Natural killer cell (primary cell): ENCODE results near the gene CDK13. TPM values are rescaled to one million over a fixed set of nuclear protein-coding genes. Genes with fewer than 3 reads are reported as not detected.
A peak's percentile ranks its signal among the peaks of the same experiment; 100 is the strongest.

Source experiments
- ATAC-seq, 3 donors: fragments of 150-1000 bp in 2 of 3; fragments of 200-7000 bp in 1 of 3; cut with Tn5 transposase; 1 replicate in 1 of 3; 2 replicates in 2 of 3; pipeline ENCODE4 v1.10.0; 2021; ENCODE audit warnings: mild to moderate bottlenecking in 2 of 3, moderate library complexity in 2 of 3
- DNase-seq, 2 donors: peaks; one replicate each; pipeline versions ENCODE4 v3.0.0 to v3.0.0-alpha.2; 2013 to 2021; ENCODE audit warnings: mixed read lengths in 1 of 2
- H3K27ac ChIP-seq: one replicate; pipeline ENCODE4 v1.5.1; 2013; ENCODE audit warnings: mild to moderate bottlenecking, low read length
- H3K27me3 ChIP-seq: one replicate; pipeline ENCODE4 v1.6.1; 2013; ENCODE audit warnings: low read length; ENCODE audit not compliant: control insufficient read depth, insufficient read depth
- H3K36me3 ChIP-seq: one replicate; pipeline ENCODE4 v1.6.1; 2013; ENCODE audit warnings: low read length; ENCODE audit not compliant: control insufficient read depth, insufficient read depth
- H3K4me1 ChIP-seq: one replicate; pipeline ENCODE4 v1.6.1; 2013; ENCODE audit warnings: low read length; ENCODE audit not compliant: control insufficient read depth, insufficient read depth
- H3K4me3 ChIP-seq: one replicate; pipeline ENCODE4 v1.5.1; 2013; ENCODE audit warnings: low read length
- H3K9me3 ChIP-seq: one replicate; pipeline ENCODE4 v1.6.1; 2013; ENCODE audit warnings: low read length; ENCODE audit not compliant: control insufficient read depth, insufficient read depth
- H3K27ac Mint-ChIP-seq, 2 donors: one replicate each; pipeline ENCODE4 v1.8.0; 2022; ENCODE audit warnings: mild to moderate bottlenecking in 2 of 2, mixed read lengths in 2 of 2, moderate library complexity in 1 of 2
- H3K27me3 Mint-ChIP-seq, 2 donors: one replicate each; pipeline ENCODE4 v1.8.0; 2022; ENCODE audit warnings: low read depth in 2 of 2, mixed read lengths in 2 of 2
- H3K36me3 Mint-ChIP-seq: one replicate; pipeline ENCODE4 v1.8.0; 2022; ENCODE audit warnings: mixed read lengths
- H3K4me1 Mint-ChIP-seq, 2 donors: one replicate each; pipeline ENCODE4 v1.8.0; 2022; ENCODE audit warnings: mixed read lengths in 2 of 2
- H3K4me3 Mint-ChIP-seq: one replicate; pipeline ENCODE4 v1.8.0; 2022; ENCODE audit warnings: mild to moderate bottlenecking, moderate library complexity, mixed read lengths
- H3K9me3 Mint-ChIP-seq, 2 donors: one replicate each; pipeline ENCODE4 v1.8.0; 2022; ENCODE audit warnings: mixed read lengths in 2 of 2
- CTCF ChIP-seq: fragments of 200-600 bp; IDR thresholded peaks from one replicate; pipeline ENCODE4 v1.8.0; 2022; ENCODE audit warnings: antibody characterized with exemption
- WGBS: methylation state at CpG from one replicate; pipeline ENCODE4 v1.1.7; 2013; ENCODE audit warnings: missing lambda C conversion rate; ENCODE audit not compliant: insufficient coverage; 5-methylcytosine and 5-hydroxymethylcytosine counted together
- intact Hi-C: fragments of 100-400 bp; cut with micrococcal nuclease; formaldehyde crosslinking; loops from one replicate; pipeline ENCODE4 v1.14.2; 2022
- total RNA-seq, 4 donors: library from RNA; stranded (reverse); fragments of 120-200 nt in 1 of 4; gene quantifications; one replicate each; pipeline versions ENCODE4 v1.2.3 to v1.2.4, GENCODE V29; 2013 to 2022

Gene CDK13
- total RNA-seq, 3 donors from 2014 or later (not counting 1 experiment from before 2014, with no cell fraction given) = 149 to 179 (median 163) TPM

DNA sequence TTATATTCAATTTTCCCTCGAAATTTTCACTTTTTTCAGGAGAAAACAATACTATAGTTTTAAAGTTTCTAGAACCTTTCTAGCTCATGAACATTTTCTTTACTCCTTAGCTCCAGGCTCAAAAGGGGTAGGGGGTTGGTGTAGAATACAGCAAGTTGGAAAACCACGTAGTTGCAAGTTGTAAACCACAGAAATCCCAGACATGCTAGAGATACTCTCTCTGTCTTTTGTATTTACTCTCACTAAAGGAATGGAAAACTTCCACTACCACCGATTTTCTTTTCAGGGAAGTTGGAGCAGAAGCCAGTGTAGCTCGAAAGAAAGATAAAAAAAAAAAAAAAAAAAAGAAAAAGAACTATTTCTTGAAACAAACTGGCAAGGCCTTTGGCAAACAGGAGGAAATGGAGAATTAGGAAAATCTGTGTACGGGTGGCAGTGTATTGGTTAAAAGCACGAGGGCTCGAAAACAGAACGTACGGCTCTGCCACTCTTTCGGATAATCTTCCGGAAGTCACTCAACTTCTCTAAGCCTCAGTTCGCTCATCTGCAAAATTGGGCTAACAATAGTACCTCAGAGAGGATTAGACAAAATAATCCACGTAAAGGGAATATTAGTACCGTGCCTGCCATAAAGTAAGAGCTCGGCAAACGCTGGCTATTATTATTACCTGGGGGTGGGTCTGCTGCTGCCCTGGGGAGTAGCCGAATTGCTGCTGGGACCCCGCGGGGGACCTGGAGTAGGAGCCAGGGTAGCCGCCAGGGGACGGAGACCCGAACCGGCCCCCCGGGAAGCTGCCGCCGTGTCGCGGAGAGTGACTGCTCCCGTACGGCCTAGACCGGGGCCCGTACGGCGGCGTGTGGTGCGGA is 183.7 kb downstream of the CDK13 start:
- Mint-ChIP-seq H3K36me3 (no peaks in the 10 kb centered on the region), H3K9me3 (no peaks in the 10 kb centered on the region), H3K4me3 (peak overlapping the region; percentile 93), H3K27ac (peak overlapping the region; percentile 90), H3K4me1 (peaks cover 26 to 33% of the 10 kb centered on the region in 2 donors), H3K27me3 (peaks cover 13 to 15% of the 10 kb centered on the region in 2 donors)
- peak; percentile 57 to 67 (median 62) for ATAC-seq
- under 1% methylated on average over 33 of the region's 36 CpGs for WGBS
- Histone ChIP-seq H3K4me3 (peak overlapping the region; percentile 96), H3K4me1 (peaks cover 10% of the 10 kb centered on the region), H3K27me3 (peaks cover 5% of the 10 kb centered on the region), H3K9me3 (no peaks in the 10 kb centered on the region), H3K36me3 (no peaks in the 10 kb centered on the region), H3K27ac (peak overlapping the region; percentile 86)
- peak in 1 of 2 donors; percentile 56 for DNase-seq
- no peak for TF ChIP-seq CTCF
- intact Hi-C loops = loop anchor here (1.0 kb wide), 3 partner anchors 184 to 400 kb away; no protein-coding TSS in a partner anchor

GRCh38 chr7:40134428-40135316 is 184.6 kb downstream of the CDK13 start, which contains the start of the genes MPLKIP and SUGCT:
MPLKIP (minus strand) TSS chr7:40134622; CDS start chr7:40134567, 55 bp downstream.
SUGCT (plus strand) TSS chr7:40135005.
- intact Hi-C loops = loop anchor here (1.0 kb wide), 3 partner anchors 185 to 401 kb away; no protein-coding TSS in a partner anchor
- H3K4me3 ChIP-seq = peak within 1 kb of the TSS; percentile 96
- no peaks in the 10 kb centered on the region for H3K36me3 ChIP-seq
- Mint-ChIP-seq H3K36me3 (no peaks in the 10 kb centered on the region), H3K27ac (peak within 1 kb of the TSS; percentile 90), H3K9me3 (no peaks in the 10 kb centered on the region), H3K4me1 (peaks cover 22 to 24% of the 10 kb centered on the region in 2 donors), H3K27me3 (peaks cover 13 to 15% of the 10 kb centered on the region in 2 donors), H3K4me3 (peak within 1 kb of the TSS; percentile 93)
- peak; percentile 94 for TF ChIP-seq CTCF
- H3K9me3 ChIP-seq = no peaks in the 10 kb centered on the region
- peaks cover 5% of the 10 kb centered on the region for H3K27me3 ChIP-seq
- peak within 1 kb of the TSS; percentile 86 for H3K27ac ChIP-seq
- H3K4me1 ChIP-seq = peaks cover 6% of the 10 kb centered on the region
- DNase-seq = peak; percentile 87 to 94
- WGBS = under 1% methylated on average over 75 of the region's 75 CpGs
- ATAC-seq = peak; percentile 90 to 96 (median 90)

DNA sequence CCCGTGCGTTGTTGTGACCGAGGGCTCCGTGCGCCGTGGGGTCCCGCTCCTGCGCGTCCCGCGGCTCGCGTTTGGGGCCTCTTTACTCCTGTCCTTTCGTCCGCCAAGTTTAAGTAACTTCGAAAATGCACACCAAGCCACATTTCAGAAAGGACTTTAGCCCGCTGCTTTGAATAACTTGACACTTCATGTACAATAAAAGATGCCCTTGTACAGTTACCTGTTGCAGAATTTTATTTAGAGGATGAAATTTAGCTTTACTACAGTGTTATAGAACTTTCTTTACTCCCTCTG is 185.2 kb downstream of the CDK13 start:
- no peaks in the 10 kb centered on the region for H3K9me3 ChIP-seq
- peak overlapping the region; percentile 96 for H3K4me3 ChIP-seq
- ATAC-seq = no peak
- Mint-ChIP-seq H3K36me3 (no peaks in the 10 kb centered on the region), H3K4me3 (peak overlapping the region; percentile 78), H3K9me3 (no peaks in the 10 kb centered on the region), H3K27me3 (peaks cover 13 to 15% of the 10 kb centered on the region in 2 donors), H3K27ac (peak overlapping the region in 1 of 2 donors; percentile 21), H3K4me1 (peaks cover 22% of the 10 kb centered on the region in 2 donors)
- DNase-seq = peak in 1 of 2 donors; percentile 40
- no peak overlapping the region for H3K27ac ChIP-seq
- H3K27me3 ChIP-seq = peaks cover 5% of the 10 kb centered on the region
- WGBS = 16% methylated on average over 17 of the region's 17 CpGs
- intact Hi-C loops = no loop called here
- H3K4me1 ChIP-seq = peaks cover 6% of the 10 kb centered on the region
- H3K36me3 ChIP-seq = no peaks in the 10 kb centered on the region
- TF ChIP-seq CTCF = no peak
